ENCODE results near the gene ROBO2. TPM values are rescaled to one million over a fixed set of nuclear protein-coding genes. Genes with fewer than 3 reads are reported as not detected.
"Not testable (repeated sequence)": the region's sequence is repeated elsewhere in the genome, so short reads cannot be mapped to it uniquely, and the experiment has no call there.

Gene ROBO2
- total RNA-seq, 1 donor from 2014 or later: 0.11 TPM

DNA sequence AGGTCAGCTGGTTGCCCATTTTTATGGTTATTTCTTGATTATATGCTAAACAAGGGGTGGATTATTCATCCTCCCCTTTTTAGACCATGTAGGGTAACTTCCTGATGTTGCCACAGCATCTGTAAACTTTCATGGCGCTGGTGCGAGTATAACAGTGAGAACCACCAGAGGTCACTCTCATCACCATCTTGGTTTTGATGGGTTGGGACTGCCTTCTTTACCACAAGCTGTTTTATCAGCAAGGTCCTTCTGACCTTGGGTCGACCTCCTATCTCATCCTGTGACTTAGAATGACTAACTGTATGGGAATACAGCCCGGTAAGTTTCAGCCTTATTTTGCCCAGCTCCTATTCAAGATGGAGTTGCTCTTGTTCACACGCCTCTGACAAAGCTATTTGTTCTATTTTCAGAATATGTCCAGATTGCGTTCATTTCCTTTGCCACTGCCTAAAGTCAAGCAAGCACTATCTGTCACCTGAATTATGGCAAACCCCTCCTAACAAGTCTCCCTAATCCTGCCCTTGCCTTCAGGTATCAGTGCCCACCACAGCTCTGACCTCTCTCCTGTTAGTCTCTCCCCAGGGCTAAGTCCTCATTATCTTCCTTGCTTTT is 308.5 kb downstream of the ROBO2 start:
- intact Hi-C loops (cut with DNase I): no loop called here
- no peak for ATAC-seq (ENCODE audit: poor library complexity)
- no peak for DNase-seq

DNA sequence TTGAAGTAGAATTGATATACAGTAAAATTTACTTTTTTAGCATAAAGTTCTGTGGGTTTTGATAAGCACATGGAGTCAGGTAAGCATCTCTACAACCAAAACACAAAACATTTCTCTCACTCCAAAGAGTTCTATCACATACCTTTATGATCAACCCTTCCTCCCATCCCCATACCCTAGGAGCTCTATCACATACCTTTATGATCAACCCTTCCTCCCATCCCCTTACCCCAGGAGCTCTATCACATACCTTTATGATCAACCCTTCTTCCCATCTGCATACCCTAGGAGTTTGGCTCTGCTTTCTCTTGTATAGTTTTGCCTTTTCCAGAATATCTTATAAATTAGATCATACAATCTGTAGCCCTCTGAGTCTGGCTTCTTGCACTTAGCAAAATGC is 315.1 kb downstream of the ROBO2 start:
- no peak for ATAC-seq (ENCODE audit: poor library complexity)
- intact Hi-C loops (cut with DNase I): no loop called here

DNA sequence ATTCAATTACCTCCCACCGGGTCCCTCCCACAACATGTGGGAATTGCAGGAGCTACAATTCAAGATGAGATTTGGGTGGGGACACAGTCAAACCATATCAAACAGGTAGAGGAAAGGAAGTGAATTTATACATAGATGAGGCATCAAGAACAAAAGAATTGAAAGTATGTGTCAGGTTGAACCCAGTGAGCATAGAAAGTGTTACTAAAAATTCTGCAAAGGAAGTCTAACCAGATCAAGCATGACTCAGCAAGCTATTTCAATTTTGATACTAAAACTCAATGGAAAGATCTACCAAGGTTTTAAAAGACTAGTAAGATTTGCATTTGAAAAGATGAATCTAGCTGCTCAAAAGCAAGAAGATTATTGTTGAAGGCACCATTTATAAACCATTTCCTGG is 323.0 kb downstream of the ROBO2 start:
- DNase-seq (no peak), ATAC-seq (ENCODE audit: poor library complexity) (no peak)
- intact Hi-C loops (cut with DNase I): no loop called here

More for the DNA sequence above, 315.1 kb downstream of the ROBO2 start:
- no peak for DNase-seq

DNA sequence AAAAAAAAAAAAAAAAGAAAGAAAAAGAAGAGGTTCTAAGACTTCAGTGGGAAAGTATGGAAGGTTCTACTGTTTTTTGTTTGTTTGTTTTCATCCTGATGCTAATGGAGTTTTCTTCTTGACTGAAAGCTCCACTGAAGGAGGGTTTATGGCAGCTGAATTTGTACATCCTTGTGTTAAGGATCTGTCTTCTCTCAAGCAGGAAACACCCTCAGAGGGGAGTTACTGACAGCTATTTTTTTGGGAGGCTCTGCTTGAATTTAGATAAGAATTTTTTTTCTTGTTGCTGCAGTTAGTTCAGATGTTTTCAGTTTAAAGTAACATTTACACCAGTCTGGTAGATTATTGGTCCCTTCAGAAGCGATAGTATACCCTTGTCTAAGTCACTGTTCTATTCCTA is 325.3 kb downstream of the ROBO2 start:
- DNase-seq (no peak), ATAC-seq (ENCODE audit: poor library complexity) (no peak)
- intact Hi-C loops (cut with DNase I): no loop called here

DNA sequence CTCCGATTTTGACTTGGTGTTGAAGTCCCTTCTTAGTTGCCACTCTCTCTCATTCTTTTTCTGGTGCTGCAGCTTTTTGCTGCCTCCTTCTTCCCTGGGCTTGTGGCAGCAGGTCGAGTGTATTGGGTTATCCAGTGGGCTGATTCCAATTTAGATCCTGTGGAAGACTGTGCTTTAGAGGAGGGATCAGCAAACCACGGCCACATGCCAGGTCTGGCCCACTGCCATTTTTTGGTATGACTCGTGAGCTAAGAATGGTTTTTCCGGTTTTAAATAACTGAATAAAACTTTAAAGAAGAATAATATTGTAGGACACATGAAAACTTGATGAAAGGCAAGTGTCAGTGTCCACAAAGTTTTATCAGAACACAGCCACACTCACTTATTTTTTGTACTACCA is 330.5 kb downstream of the ROBO2 start:
- no peak for ATAC-seq (ENCODE audit: poor library complexity)
- intact Hi-C loops (cut with DNase I): no loop called here
- DNase-seq: no peak

DNA sequence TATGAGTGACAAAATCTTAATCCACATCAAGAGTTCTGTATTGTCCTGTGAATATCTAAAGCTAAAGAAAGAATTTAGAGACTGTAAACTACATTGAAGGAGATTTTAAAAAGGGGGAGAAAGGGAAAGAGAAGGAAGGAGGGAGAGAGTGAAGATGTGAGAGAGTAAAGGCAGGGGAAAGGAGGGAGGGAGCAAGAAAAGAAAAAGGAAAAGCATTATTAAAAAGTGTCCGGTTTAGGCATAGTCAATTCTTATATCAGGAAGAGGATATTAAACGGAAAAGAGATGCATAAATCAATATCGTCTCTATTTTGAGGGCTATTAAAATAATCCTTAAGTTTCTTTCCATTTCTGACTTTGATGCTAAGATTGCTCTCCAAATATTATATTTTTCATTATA is 332.1 kb downstream of the ROBO2 start:
- DNase-seq (no peak), ATAC-seq (ENCODE audit: poor library complexity) (no peak)
- intact Hi-C loops (cut with DNase I): no loop called here

DNA sequence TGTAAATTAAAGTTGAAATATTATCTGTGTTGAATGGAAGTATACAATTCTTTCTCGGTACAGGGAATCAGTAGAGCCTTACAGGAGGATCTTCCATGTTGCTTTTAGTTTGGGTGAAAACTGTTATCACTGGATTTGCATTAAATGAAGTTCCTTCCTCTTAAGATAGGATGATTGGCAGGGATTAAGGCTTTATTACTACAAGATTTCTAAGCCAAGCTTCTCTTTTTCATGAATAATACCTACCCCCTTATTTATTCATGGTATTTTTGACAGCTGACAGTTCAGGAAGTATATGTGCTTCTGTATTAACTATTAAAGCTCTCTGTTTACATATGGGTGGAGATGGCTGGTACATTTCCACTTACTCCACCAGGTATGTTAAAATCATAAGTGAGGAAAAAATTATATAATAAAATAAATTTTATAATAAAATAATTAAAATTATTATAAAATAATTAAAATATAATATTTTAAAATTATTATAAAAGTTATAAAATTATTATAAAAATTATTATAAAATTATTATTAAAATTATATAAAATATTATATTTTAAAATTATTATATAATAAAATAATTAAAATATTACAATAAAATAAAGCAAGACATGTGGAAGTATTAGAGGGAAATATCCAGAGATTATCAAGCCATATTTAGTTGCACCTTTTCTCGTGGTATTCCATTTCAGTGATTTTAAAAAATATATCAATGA is 332.9 kb downstream of the ROBO2 start:
- ATAC-seq (ENCODE audit: poor library complexity) (no peak), DNase-seq (no peak)
- intact Hi-C loops (cut with DNase I): no loop called here

DNA sequence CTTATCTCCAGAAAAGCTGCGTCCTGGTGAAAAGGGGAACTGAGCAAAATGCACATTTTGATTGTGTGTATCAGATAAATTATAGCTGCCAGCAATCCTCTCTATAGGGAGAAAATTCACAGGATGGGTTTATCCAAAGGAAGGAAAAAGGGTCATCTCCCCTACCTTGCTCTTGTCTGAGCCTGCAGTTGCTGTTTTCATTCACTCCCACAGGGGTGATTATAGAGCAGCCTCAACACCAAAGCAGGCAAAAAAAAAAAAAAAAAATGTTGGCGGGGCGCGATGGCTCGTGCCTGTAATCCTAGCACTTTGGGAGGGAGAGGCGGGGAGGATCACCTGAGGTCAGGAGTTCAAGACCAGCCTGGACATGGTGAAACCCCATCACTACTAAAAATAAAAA is 333.7 kb downstream of the ROBO2 start:
- ATAC-seq (ENCODE audit: poor library complexity) (no peak), DNase-seq (no peak)
- intact Hi-C loops (cut with DNase I): no loop called here

DNA sequence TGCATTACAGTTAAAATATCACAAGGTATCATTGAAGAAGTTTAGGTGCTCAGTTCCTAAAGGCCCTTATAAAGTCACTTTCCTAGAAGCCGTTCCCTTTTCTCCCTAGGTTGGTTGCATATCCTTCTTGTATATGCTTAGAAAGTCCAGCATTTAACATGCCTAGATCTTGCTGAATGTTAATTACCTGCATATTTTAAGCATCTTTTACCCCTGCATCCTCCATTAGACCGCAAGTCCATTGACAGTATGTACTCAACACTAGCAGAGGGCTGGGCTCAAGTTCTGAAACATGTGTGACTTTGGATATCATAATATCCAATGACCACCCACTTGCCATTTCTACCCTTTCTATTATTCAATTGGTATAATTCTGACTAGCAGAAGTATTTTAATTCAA is 336.6 kb downstream of the ROBO2 start:
- intact Hi-C loops (cut with DNase I): no loop called here
- ATAC-seq (ENCODE audit: poor library complexity): no peak
- DNase-seq: no peak

DNA sequence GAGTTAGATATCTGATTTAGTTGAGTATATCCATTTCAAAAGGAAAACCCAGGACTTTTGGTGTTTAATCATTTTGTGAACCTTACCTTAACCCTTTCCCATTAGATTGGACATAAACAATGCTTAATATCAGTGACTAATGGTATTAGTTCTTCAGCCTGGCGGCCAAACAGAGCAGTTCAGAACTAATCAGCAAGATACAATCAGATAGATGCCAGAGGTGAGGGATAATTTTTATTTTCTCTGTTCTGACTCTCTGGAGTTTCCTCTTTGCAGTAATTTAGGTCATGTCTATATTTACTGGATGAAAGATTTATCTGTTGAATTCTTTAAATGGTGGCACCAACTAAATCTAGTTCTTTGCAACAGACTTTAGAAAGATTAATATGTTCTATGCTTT is 337.8 kb downstream of the ROBO2 start:
- no peak for DNase-seq
- no peak for ATAC-seq (ENCODE audit: poor library complexity)
- intact Hi-C loops (cut with DNase I): no loop called here

DNA sequence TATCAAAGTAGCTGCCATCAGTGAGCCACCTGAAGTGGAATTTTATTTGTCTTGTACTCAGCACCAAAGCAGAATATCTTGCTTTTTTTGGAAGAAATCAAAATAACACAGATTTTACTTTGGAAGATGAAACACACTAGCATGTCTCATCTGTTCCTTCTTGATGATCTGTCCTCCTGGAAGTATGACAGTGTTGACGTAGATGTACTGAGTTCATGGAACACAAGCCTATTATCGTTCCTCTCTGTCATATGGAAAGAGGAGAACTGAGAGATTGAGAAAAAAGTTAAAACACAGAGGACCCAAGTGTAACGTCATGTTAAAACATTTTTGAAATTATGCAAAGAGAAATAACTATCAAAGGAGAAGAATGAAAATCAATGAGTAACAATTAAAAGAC is 340.2 kb downstream of the ROBO2 start:
- no peak for ATAC-seq (ENCODE audit: poor library complexity)
- intact Hi-C loops (cut with DNase I): no loop called here
- DNase-seq: no peak

DNA sequence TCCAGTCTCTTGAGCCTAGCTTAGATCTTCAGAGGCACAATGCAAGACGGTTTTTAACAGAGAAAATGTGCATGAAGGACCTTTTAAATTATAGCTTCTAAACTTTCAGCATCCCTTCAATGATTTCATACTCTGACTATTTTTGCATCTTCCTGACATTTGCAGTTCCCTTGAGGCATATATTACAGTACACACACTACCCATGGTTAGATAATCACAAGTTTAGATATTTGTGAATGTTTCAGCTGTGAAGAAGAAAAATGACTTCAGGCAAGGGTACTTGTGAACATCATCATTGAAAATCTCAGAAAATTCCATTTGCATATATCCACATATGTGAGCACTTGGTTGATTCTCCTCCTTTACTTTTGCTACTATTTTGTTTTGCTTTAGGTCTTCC is 341.5 kb downstream of the ROBO2 start:
- no peak for DNase-seq
- ATAC-seq (ENCODE audit: poor library complexity): no peak
- intact Hi-C loops (cut with DNase I): no loop called here

DNA sequence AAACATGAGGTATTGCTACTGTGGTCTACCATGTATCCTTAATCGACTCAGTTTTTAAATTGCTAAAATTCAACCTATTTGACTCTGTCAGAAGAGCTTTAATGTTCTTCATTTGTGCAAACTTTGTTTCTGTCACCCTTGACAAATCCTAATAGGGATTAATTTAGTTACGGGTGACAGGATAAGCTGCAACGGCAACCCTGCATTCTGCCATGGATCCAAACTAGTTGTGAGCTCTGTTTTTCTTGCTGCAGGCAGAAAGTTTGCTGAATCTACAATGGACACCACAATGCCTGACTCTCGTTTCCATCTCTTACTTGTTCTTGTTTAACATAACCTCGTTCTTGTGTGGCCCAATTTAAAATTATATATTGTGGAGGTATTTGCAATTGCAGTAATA is 352.3 kb downstream of the ROBO2 start:
- intact Hi-C loops (cut with DNase I): no loop called here
- no peak for ATAC-seq (ENCODE audit: poor library complexity)
- DNase-seq: no peak

DNA sequence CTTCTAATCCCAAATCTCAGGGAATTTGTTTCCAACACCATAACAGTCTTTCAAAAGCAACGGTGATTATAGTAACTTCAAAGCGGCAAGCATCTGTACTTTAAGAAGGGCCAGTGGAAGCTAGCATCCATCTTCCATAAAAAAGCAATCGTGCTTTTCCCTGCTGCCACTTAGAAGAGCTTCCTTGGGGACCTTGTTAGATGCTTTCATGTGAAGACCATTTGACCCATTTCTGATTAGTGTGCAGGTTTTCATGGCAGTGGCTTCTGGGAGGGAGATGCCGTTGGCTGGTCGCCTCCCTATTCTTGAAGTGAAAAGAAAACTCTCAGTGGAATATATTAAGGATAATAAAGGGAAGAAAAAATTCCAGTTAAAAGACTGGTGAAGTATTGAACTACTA is 354.1 kb downstream of the ROBO2 start:
- no peak for ATAC-seq (ENCODE audit: poor library complexity)
- intact Hi-C loops (cut with DNase I): no loop called here
- no peak for DNase-seq

DNA sequence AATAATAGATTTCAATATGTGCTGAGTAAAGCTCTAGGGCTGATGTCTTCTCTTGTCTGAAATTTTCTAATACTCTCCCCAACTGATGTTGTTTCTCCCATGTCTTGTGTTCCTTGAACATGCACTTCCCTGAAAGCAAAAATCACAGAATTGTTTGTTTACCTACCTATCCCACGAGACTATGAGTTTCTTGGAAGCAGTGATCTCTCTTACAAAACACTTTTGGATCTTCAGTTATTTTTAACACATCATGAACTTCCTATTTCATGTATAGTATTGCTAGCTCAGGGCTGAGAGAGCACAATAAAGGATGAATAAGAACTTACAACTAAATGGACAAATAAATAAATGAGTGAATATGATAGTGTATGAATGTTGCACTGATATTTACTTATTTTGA is 365.0 kb downstream of the ROBO2 start:
- intact Hi-C loops (cut with DNase I): no loop called here
- DNase-seq: no peak
- no peak for ATAC-seq (ENCODE audit: poor library complexity)

DNA sequence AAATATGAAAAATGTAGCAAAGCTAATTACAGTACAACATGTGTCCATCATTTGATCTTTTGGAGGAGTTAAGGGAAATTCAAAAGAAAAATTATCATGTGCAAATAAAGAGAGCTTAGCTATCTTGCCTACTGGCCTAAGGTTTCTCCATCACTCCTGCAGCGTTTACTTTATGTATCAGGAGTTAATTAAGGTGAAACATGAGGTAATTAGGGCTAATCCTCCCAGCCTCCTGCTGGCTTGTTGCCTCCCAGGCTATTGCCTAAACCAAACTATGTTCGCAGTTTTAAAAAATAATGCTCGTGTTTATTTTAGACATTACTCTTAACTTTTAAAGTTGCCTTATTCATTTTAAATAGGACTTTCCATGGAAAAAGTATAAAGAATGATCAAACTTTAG is 367.5 kb downstream of the ROBO2 start:
- DNase-seq (no peak), ATAC-seq (ENCODE audit: poor library complexity) (no peak)
- intact Hi-C loops (cut with DNase I): no loop called here

DNA sequence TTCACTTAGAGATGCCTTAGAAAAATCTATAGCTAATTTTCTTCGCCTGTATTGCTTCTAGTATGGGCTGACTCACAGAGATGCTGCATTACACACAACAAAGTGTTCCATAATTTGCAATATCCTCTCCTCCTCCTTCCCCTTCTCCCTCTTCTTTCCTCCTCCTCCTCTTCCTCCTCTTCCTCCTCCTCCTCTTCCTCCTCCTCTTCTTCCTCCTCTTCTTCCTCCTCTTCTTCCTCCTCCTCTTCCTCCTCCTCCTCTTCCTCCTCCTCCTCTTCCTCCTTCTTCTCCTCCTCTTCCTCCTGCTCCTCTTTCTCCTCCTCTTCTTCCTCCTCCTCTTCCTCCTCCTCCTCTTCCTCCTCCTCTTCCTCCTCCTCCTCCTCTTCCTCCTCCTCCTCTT is 370.4 kb downstream of the ROBO2 start:
- DNase-seq; ATAC-seq (ENCODE audit: poor library complexity); intact Hi-C loops (cut with DNase I): not testable (repeated sequence)

DNA sequence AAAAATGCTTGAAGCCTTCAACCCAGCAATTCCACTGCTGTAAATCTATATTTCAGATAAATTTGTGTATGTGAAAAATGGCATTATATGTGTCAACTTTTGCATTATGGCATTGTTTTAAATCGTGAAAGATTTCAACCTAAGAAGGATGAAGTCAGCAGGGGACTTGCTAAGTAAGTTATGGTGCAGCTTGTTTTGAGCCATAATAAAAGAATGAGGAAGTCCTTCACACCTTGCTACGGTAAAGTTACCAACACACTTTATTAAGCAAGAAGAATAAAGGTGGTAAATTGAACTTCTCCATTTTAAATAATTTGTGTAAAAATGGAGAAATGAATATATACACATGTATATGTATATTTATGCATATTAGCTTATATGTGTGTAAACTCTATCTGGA is 371.4 kb downstream of the ROBO2 start:
- ATAC-seq (ENCODE audit: poor library complexity) (no peak), DNase-seq (no peak)
- intact Hi-C loops (cut with DNase I): no loop called here

DNA sequence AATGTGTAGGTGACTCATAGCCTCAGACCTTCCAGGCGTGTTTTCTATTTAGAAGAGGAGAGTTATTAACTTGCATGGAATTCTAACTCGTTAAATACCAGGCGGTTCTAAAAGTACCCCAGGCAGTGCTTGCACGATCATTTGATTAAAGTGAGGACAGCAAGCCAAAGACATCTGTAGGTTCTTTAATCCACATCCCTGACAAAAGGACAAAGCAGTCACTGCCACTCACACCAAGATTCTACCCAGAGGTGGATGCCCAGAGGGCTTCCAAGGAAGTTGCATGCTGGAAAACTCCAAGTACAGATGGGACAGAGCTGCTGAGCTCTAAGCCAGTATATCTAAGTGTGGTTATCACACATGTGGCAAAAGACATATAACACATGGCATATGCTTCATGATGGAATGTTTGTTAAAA is 372.1 kb downstream of the ROBO2 start:
- ATAC-seq (ENCODE audit: poor library complexity): no peak
- intact Hi-C loops (cut with DNase I): no loop called here
- DNase-seq: no peak

DNA sequence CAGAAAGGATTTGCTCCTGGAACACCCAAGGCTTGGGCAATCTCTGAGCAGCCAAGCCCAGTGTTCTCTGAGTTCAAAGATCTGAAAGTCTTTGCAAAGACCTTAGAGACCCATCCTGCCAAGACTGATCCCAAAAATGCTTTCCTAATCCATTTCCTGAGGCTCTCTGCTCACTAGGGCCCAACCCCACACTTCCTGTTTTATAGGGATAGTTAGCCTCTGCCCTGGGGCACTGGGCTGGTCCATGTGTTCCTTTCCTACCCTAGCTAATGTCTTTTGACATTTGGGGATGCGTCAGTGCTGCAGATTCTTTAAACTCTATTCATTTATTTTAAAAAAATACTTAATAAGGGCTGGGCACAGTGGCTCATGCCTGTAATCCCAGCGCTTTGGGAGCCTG is 372.7 kb downstream of the ROBO2 start:
- intact Hi-C loops (cut with DNase I): no loop called here
- ATAC-seq (ENCODE audit: poor library complexity) (no peak), DNase-seq (no peak)

DNA sequence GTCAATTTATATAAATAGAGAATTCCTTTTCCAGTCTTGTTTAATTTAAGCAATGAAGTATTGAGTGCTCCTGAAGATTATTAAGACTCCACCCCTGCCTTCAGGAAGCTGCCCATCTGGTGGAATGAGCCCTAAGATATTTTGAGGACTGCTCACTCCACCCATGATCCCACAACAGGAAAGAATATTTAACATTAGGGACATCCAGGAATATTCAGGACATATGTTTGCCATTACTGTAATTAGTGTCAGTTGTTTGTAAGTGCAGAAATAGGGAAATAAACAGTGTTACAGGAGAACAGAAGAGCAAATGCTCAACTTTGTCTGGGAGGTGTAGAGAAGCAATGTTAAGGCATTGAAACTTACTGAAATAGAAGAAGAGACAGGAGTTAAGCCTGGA is 375.0 kb downstream of the ROBO2 start:
- intact Hi-C loops (cut with DNase I): no loop called here
- DNase-seq (no peak), ATAC-seq (ENCODE audit: poor library complexity) (no peak)
